SKM-1 (cell line): ENCODE measurements around the gene HOXD9.

ENCODE experiments used
- DNase-seq: peaks from one replicate; lab custom pipeline; 2025; ENCODE audit not compliant: unreplicated experiment; lab: John Stamatoyannopoulos, UW

Gene HOXD9

GRCh38 chr2:176098366-176099158 lies 24.0 kb upstream of the HOXD9 start:
- DNase-seq: no peak

- no peak for DNase-seq
Observed at GRCh38 chr2:176099159-176099727, 23.3 kb upstream of the HOXD9 start.

- DNase-seq: no peak
Observed at GRCh38 chr2:176099728-176100546, 22.6 kb upstream of the HOXD9 start, which contains the start of gene HOXD12. Gene HOXD12 (plus strand): TSS chr2:176099795. CDS start chr2:176099802, 7 bp downstream.

GRCh38 chr2:176100547-176101140 lies 21.9 kb upstream of the HOXD9 start:
- no peak for DNase-seq

GRCh38 chr2:176101216-176101830 lies 21.2 kb upstream of the HOXD9 start:
- no peak for DNase-seq

GRCh38 chr2:176101842-176102241 lies 20.7 kb upstream of the HOXD9 start:
- DNase-seq: no peak

GRCh38 chr2:176102309-176102866 lies 20.1 kb upstream of the HOXD9 start:
- no peak for DNase-seq

- DNase-seq: no peak
Observed at GRCh38 chr2:176103194-176103593, 19.3 kb upstream of the HOXD9 start.

GRCh38 chr2:176103742-176104315 lies 18.7 kb upstream of the HOXD9 start:
- no peak for DNase-seq

- no peak for DNase-seq
Observed at GRCh38 chr2:176104316-176105077, 18.0 kb upstream of the HOXD9 start.

- DNase-seq: no peak
Observed at GRCh38 chr2:176105078-176105729, 17.3 kb upstream of the HOXD9 start.

- DNase-seq: no peak
Observed at GRCh38 chr2:176105730-176106580, 16.6 kb upstream of the HOXD9 start.

GRCh38 chr2:176106581-176107539 lies 15.7 kb upstream of the HOXD9 start, which contains the start of gene HOXD11:
Gene HOXD11 (plus strand): TSS chr2:176107280. CDS start chr2:176107356, 76 bp downstream.
- DNase-seq: no peak

GRCh38 chr2:176107731-176108181 lies 14.8 kb upstream of the HOXD9 start:
- DNase-seq: no peak

GRCh38 chr2:176109192-176109901 lies 13.2 kb upstream of the HOXD9 start:
- DNase-seq: no peak

GRCh38 chr2:176109946-176110345 lies 12.6 kb upstream of the HOXD9 start:
- no peak for DNase-seq
